ENCODE measurements around the gene SPEN. TPM values are rescaled to one million over a fixed set of nuclear protein-coding genes. Genes with fewer than 3 reads are reported as not detected.
A peak's percentile ranks its signal among the peaks of the same experiment; 100 is the strongest.

Gene SPEN
- total RNA-seq, 4 donors from 2014 or later: 18.8 to 104 (median 73.8) TPM

DNA sequence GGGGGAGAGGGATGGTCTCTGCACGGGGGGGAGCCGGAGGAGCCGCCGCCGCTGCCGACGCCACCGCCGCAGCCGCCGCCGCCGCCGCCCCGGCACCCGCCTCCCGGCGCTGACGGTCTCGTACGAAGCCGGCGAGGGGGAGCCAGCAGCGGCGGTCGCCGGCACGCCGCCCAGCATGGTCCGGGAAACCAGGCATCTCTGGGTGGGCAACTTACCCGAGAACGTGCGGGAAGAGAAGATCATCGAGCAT, 311 bp downstream of the SPEN start:
- peaks cover 0 to 6% of the 10 kb centered on the region in 2 donors for H3K4me1 ChIP-seq
- H3K27ac ChIP-seq: peak overlapping the region; percentile 91 to 99
- peak overlapping the region; percentile 74 to 94 for H3K4me3 ChIP-seq
- DNase-seq: no peak
- no peaks in the 10 kb centered on the region for H3K9me3 ChIP-seq
- TF ChIP-seq POLR2A (IDR thresholded peaks at IDR 0.05) (no peak), CTCF (IDR thresholded peaks at IDR 0.05) (no peak)
- H3K27me3 ChIP-seq: no peaks in the 10 kb centered on the region
- intact Hi-C loops (cut with DNase I; ENCODE audit: low total_unique reads): loop anchor here (2.0 kb wide), 1 partner anchor 15 kb away; no protein-coding TSS in a partner anchor
- H3K36me3 ChIP-seq: no peaks in the 10 kb centered on the region

- Histone ChIP-seq H3K4me1 (peaks cover 3 to 11% of the 10 kb centered on the region in 2 donors), H3K27me3 (no peaks in the 10 kb centered on the region), H3K4me3 (peak overlapping the region; percentile 74 to 94), H3K9me3 (no peaks in the 10 kb centered on the region), H3K36me3 (no peaks in the 10 kb centered on the region), H3K27ac (peak overlapping the region; percentile 91 to 99)
- DNase-seq: peak; percentile 38
- TF ChIP-seq POLR2A (IDR thresholded peaks at IDR 0.05): no peak
- intact Hi-C loops (cut with DNase I; ENCODE audit: low total_unique reads): loop anchor here (2.0 kb wide), 1 partner anchor 16 kb away; no protein-coding TSS in a partner anchor
These were observed 829 bp downstream of the SPEN start for GRCh38 chr1:15848143-15848928.

DNA sequence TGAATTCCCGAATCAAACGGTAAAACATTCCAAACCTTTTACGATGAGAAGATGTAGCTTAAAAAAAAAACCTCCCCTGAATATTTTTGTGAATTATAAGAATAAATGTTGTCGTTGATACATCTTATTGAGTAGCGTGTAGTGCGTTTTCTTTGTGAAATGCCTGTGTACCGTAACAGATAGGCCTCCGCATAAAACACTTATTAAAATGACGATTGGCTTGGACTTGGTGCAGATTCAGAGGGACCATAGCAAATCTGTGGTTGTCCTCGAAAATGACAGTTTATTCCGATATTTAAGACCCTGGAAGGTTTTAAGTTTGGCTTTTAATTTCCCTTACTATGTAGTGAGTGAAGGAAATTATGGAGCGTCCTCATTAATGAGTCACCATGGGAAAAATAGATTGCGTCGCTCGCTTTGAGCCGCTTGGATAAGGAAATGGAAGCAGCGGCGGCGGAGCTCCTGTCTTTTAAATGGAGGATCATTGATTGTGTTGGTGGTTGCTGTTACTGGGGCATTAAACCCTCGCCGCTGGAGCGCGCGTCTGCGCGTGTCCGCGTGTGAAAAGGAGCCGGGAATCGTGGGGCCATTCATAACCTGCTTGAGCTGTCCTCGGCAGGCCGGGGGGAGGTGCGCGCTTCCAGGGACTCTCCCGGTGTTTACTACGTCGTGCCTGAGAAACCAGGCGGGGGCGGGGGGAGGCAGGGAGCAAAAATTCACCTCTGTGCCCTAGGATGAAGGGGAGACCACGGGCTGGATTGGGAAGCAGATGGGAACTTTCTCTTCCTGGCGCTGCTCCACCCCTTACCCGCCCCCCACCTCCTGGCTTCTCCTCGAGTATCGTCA, 1.6 kb downstream of the SPEN start:
- H3K27me3 ChIP-seq: no peaks in the 10 kb centered on the region
- TF ChIP-seq POLR2A (IDR thresholded peaks at IDR 0.05): peak; percentile 61 to 73
- peak in 1 of 4 experiments; percentile 21 for TF ChIP-seq CTCF (IDR thresholded peaks at IDR 0.05)
- H3K27ac ChIP-seq: peak overlapping the region; percentile 91 to 99
- intact Hi-C loops (cut with DNase I; ENCODE audit: low total_unique reads): loop anchor here (2.0 kb wide), 1 partner anchor 16 kb away; no protein-coding TSS in a partner anchor
- H3K4me3 ChIP-seq: peak overlapping the region; percentile 74 to 94
- no peaks in the 10 kb centered on the region for H3K36me3 ChIP-seq
- peaks cover 9 to 11% of the 10 kb centered on the region in 2 donors for H3K4me1 ChIP-seq
- no peaks in the 10 kb centered on the region for H3K9me3 ChIP-seq
- DNase-seq: peak; percentile 80 to 83

GRCh38 chr1:15849775-15850324, 2.3 kb downstream of the SPEN start:
- H3K4me3 ChIP-seq: peak overlapping the region; percentile 74 to 94
- no peaks in the 10 kb centered on the region for H3K9me3 ChIP-seq
- TF ChIP-seq POLR2A (IDR thresholded peaks at IDR 0.05): no peak
- TF ChIP-seq CTCF (IDR thresholded peaks at IDR 0.05): no peak
- H3K4me1 ChIP-seq: peaks cover 9 to 11% of the 10 kb centered on the region in 2 donors
- DNase-seq: peak; percentile 31 to 63
- peak overlapping the region; percentile 91 to 99 for H3K27ac ChIP-seq
- no peaks in the 10 kb centered on the region for H3K27me3 ChIP-seq
- intact Hi-C loops (cut with DNase I; ENCODE audit: low total_unique reads): loop anchor here (2.0 kb wide), 1 partner anchor 17 kb away; no protein-coding TSS in a partner anchor
- no peaks in the 10 kb centered on the region for H3K36me3 ChIP-seq

DNA sequence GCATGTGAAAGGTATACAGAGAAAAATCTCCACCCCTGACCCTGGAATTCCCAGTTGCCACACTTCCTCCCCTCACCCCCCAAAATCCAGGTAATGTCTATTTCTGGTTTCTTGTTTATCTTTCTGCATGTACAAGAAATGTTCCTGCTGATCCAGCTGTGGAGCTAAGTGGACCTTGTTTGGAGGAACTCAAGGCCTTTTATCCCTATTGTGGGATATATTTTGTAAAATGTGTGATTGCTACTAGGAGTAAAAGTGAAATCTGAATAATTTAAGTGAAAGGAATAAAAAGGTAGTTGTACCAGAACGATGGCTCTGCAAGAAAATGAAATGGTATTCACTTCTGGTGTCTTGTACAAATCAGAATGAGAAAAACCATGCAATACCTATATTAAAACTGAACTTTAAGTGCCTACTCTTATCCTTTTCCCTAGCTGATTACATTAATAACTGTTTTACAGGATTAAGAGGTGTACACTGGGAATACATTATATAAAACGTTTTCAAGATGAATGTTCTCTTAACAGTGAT, 3.0 kb downstream of the SPEN start:
- DNase-seq: no peak
- peak overlapping the region; percentile 91 to 99 for H3K27ac ChIP-seq
- intact Hi-C loops (cut with DNase I; ENCODE audit: low total_unique reads): no loop called here
- no peaks in the 10 kb centered on the region for H3K27me3 ChIP-seq
- H3K36me3 ChIP-seq: no peaks in the 10 kb centered on the region
- peak overlapping the region; percentile 74 to 94 for H3K4me3 ChIP-seq
- TF ChIP-seq CTCF (IDR thresholded peaks at IDR 0.05): no peak
- TF ChIP-seq POLR2A (IDR thresholded peaks at IDR 0.05): no peak
- no peaks in the 10 kb centered on the region for H3K9me3 ChIP-seq
- peaks cover 9 to 11% of the 10 kb centered on the region in 2 donors for H3K4me1 ChIP-seq

Data from uterus (tissue), 4 donors.